Calu3 (cell line): ENCODE results near the gene PEX11G. TPM values are rescaled to one million over a fixed set of nuclear protein-coding genes. Genes with fewer than 3 reads are reported as not detected.

Source experiments
- BruUV-seq: library from RNA; stranded (reverse); fragments of 400-500 nt; replicated peaks from 2 replicates; lab custom pipeline; 2021; lab: Mats Ljungman, UMichigan
- CTCF ChIA-PET: fragments of 300-600 bp; sonication (Branson Sonifier 250); formaldehyde crosslinking; loops from one replicate; lab custom pipeline; 2022; ENCODE audit warnings: antibody characterized with exemption; lab: Charles Lee
- DNase-seq: peaks from one replicate; pipeline ENCODE4 v3.0.0; 2022
- H3K27ac Mint-ChIP-seq: one replicate; pipeline ENCODE4 v1.8.0; 2022; ENCODE audit warnings: mixed read lengths; ENCODE audit not compliant: unreplicated experiment
- H3K27me3 Mint-ChIP-seq: one replicate; pipeline ENCODE4 v1.8.0; 2022; ENCODE audit warnings: mixed read lengths; ENCODE audit not compliant: unreplicated experiment
- H3K36me3 Mint-ChIP-seq: one replicate; pipeline ENCODE4 v1.8.0; 2022; ENCODE audit warnings: mild to moderate bottlenecking, moderate library complexity, mixed read lengths; ENCODE audit not compliant: insufficient read depth, unreplicated experiment
- H3K4me1 Mint-ChIP-seq: one replicate; pipeline ENCODE4 v1.8.0; 2022; ENCODE audit warnings: mild to moderate bottlenecking, low read depth, mixed read lengths; ENCODE audit not compliant: unreplicated experiment
- H3K4me3 Mint-ChIP-seq: one replicate; pipeline ENCODE4 v1.8.0; 2022; ENCODE audit warnings: mild to moderate bottlenecking, low read depth, moderate library complexity, mixed read lengths; ENCODE audit not compliant: unreplicated experiment
- H3K9me3 Mint-ChIP-seq: one replicate; pipeline ENCODE4 v1.8.0; 2022; ENCODE audit warnings: low read depth, mixed read lengths; ENCODE audit not compliant: unreplicated experiment
- CTCF ChIP-seq: fragments of 200-600 bp; IDR thresholded peaks from one replicate; pipeline ENCODE4 v1.8.0; 2022; ENCODE audit warnings: antibody characterized with exemption; ENCODE audit not compliant: unreplicated experiment
- intact Hi-C: fragments of 100-400 bp; cut with micrococcal nuclease; formaldehyde crosslinking; loops from one replicate; pipeline ENCODE4 v1.10.0; 2022; ENCODE audit not compliant: unreplicated experiment
- total RNA-seq: library from RNA; stranded (reverse); gene quantifications from 2 replicates; pipeline ENCODE4 v1.2.3, GENCODE V29; 2022

Gene PEX11G
- total RNA-seq, 1 experiment from 2014 or later = 1.3 TPM

GRCh38 chr19:7521551-7522071 is 32.8 kb upstream of the PEX11G start:
- Mint-ChIP-seq H3K4me1 (peaks cover 9% of the 10 kb centered on the region), H3K27ac (peak overlapping the region; percentile 83)

GRCh38 chr19:7520131-7521051 is 31.6 kb upstream of the PEX11G start:
- H3K27ac Mint-ChIP-seq = no peak overlapping the region
- no peaks in the 10 kb centered on the region for H3K9me3 Mint-ChIP-seq
- H3K4me1 Mint-ChIP-seq = peaks cover 15% of the 10 kb centered on the region
- H3K27me3 Mint-ChIP-seq = no peaks in the 10 kb centered on the region
- no peak overlapping the region for H3K4me3 Mint-ChIP-seq
- no TSS peak for BruUV-seq
- no peak for DNase-seq
- CTCF ChIA-PET = no interaction called here
- intact Hi-C loops = no loop called here
- no peak for TF ChIP-seq CTCF
- peaks cover 38% of the 10 kb centered on the region for H3K36me3 Mint-ChIP-seq

More at GRCh38 chr19:7521551-7522071, 32.8 kb upstream of the PEX11G start:
- H3K36me3 Mint-ChIP-seq = peaks cover 30% of the 10 kb centered on the region
- no peak for DNase-seq
- TF ChIP-seq CTCF = no peak
- H3K27me3 Mint-ChIP-seq = no peaks in the 10 kb centered on the region
- peak overlapping the region; percentile 62 for H3K4me3 Mint-ChIP-seq
- BruUV-seq = no TSS peak
- intact Hi-C loops = no loop called here
- CTCF ChIA-PET = no interaction called here
- H3K9me3 Mint-ChIP-seq = no peaks in the 10 kb centered on the region

- no peaks in the 10 kb centered on the region for H3K9me3 Mint-ChIP-seq
- peaks cover 39% of the 10 kb centered on the region for H3K36me3 Mint-ChIP-seq
- intact Hi-C loops = no loop called here
- H3K27ac Mint-ChIP-seq = no peak overlapping the region
- DNase-seq = no peak
- BruUV-seq = no TSS peak
- H3K27me3 Mint-ChIP-seq = peaks cover 4% of the 10 kb centered on the region
- H3K4me3 Mint-ChIP-seq = no peak overlapping the region
- CTCF ChIA-PET = no interaction called here
- peaks cover 19% of the 10 kb centered on the region for H3K4me1 Mint-ChIP-seq
- TF ChIP-seq CTCF = no peak
Measured at GRCh38 chr19:7519361-7520130, 30.7 kb upstream of the PEX11G start.

GRCh38 chr19:7516878-7517277 is 28.0 kb upstream of the PEX11G start:
- Mint-ChIP-seq H3K27me3 (peaks cover 13% of the 10 kb centered on the region), H3K36me3 (peaks cover 23% of the 10 kb centered on the region), H3K9me3 (no peaks in the 10 kb centered on the region), H3K4me1 (peaks cover 14% of the 10 kb centered on the region), H3K4me3 (peak overlapping the region; percentile 43), H3K27ac (no peak overlapping the region)
- TF ChIP-seq CTCF = no peak
- CTCF ChIA-PET = no interaction called here
- no TSS peak for BruUV-seq
- intact Hi-C loops = no loop called here
- no peak for DNase-seq
